ENCODE results near the gene RTKN.

- no peak for TF ChIP-seq CTCF (IDR thresholded peaks at IDR 0.05)
- no peak for TF ChIP-seq POLR2AphosphoS5 (IDR thresholded peaks at IDR 0.05; ENCODE audit: low read depth, low read length)
These were observed 34.1 kb downstream of the RTKN start for GRCh38 chr2:74407682-74408081.

All from Panc1 (cell line).